ENCODE data around the gene SCD5.

The SCD5 gene

GRCh38 chr4:82711158-82711785 lies 87.3 kb downstream of the SCD5 start:
- no peak overlapping the region for H3K27ac Mint-ChIP-seq
- peaks cover 22% of the 10 kb centered on the region for H3K4me1 Mint-ChIP-seq
- H3K27me3 Mint-ChIP-seq (ENCODE audit: low read depth), result peaks cover 17% of the 10 kb centered on the region
- H3K36me3 Mint-ChIP-seq (ENCODE audit: low read depth), result no peaks in the 10 kb centered on the region
- H3K4me3 Mint-ChIP-seq, result no peak overlapping the region
- no peaks in the 10 kb centered on the region for H3K9me3 Mint-ChIP-seq
- no peak for TF ChIP-seq CTCF (IDR thresholded peaks at IDR 0.05; ENCODE audit: unreplicated experiment in 3 of 3)

- Mint-ChIP-seq H3K9me3 (no peaks in the 10 kb centered on the region), H3K4me3 (no peak overlapping the region), H3K4me1 (peaks cover 24% of the 10 kb centered on the region), H3K27ac (no peak overlapping the region), H3K27me3 (ENCODE audit: low read depth) (peaks cover 8% of the 10 kb centered on the region), H3K36me3 (ENCODE audit: low read depth) (no peaks in the 10 kb centered on the region)
- no peak for TF ChIP-seq CTCF (IDR thresholded peaks at IDR 0.05; ENCODE audit: unreplicated experiment in 3 of 3)
Measured at GRCh38 chr4:82710197-82710929, 88.2 kb downstream of the SCD5 start.

GRCh38 chr4:82708982-82709381 lies 89.6 kb downstream of the SCD5 start:
- Mint-ChIP-seq H3K4me3 (no peak overlapping the region), H3K27ac (no peak overlapping the region), H3K36me3 (ENCODE audit: low read depth) (peaks cover 3% of the 10 kb centered on the region), H3K4me1 (peaks cover 26% of the 10 kb centered on the region), H3K9me3 (no peaks in the 10 kb centered on the region), H3K27me3 (ENCODE audit: low read depth) (peaks cover 6% of the 10 kb centered on the region)
- no peak for TF ChIP-seq CTCF (IDR thresholded peaks at IDR 0.05; ENCODE audit: unreplicated experiment in 3 of 3)

GRCh38 chr4:82706349-82707000 lies 92.1 kb downstream of the SCD5 start:
- Mint-ChIP-seq H3K4me1 (peaks cover 14% of the 10 kb centered on the region), H3K36me3 (ENCODE audit: low read depth) (peaks cover 11% of the 10 kb centered on the region), H3K4me3 (no peak overlapping the region), H3K27ac (peak overlapping the region in 2 of 3 experiments; percentile 10 to 63), H3K9me3 (no peaks in the 10 kb centered on the region), H3K27me3 (ENCODE audit: low read depth) (peaks cover 6% of the 10 kb centered on the region)
- no peak for TF ChIP-seq CTCF (IDR thresholded peaks at IDR 0.05; ENCODE audit: unreplicated experiment in 3 of 3)

- Mint-ChIP-seq H3K36me3 (ENCODE audit: low read depth) (peaks cover 16% of the 10 kb centered on the region), H3K9me3 (no peaks in the 10 kb centered on the region), H3K4me1 (peaks cover 14% of the 10 kb centered on the region), H3K27ac (peak overlapping the region in 2 of 3 experiments; percentile 10 to 63), H3K4me3 (no peak overlapping the region), H3K27me3 (ENCODE audit: low read depth) (peaks cover 6% of the 10 kb centered on the region)
- TF ChIP-seq CTCF (IDR thresholded peaks at IDR 0.05; ENCODE audit: unreplicated experiment in 3 of 3), result no peak
Measured at GRCh38 chr4:82705928-82706300, 92.7 kb downstream of the SCD5 start.
